ENCODE data around the gene RBM4B. TPM values are rescaled to one million over a fixed set of nuclear protein-coding genes. Genes with fewer than 3 reads are reported as not detected.

Gene RBM4B
- total RNA-seq, 1 experiment from 2014 or later = 13.1 TPM

GRCh38 chr11:66716996-66717395, 39.3 kb upstream of the RBM4B start:
- H3K27me3 ChIP-seq (ENCODE audit: control insufficient read depth, insufficient read depth, low read length) = no peaks in the 10 kb centered on the region
- H3K36me3 ChIP-seq (replicated peaks; ENCODE audit: control insufficient read depth, insufficient read depth, low read length) = peaks cover 4% of the 10 kb centered on the region; the same call in 1 of the 2 replicates
- no peak for DNase-seq
- H3K4me3 ChIP-seq (ENCODE audit: insufficient read depth, low read depth, low read length) = no peak overlapping the region

GRCh38 chr11:66715346-66716085, 37.8 kb upstream of the RBM4B start:
- no peak for DNase-seq
- H3K36me3 ChIP-seq (replicated peaks; ENCODE audit: control insufficient read depth, insufficient read depth, low read length) = peaks cover 5% of the 10 kb centered on the region
- no peaks in the 10 kb centered on the region for H3K27me3 ChIP-seq (ENCODE audit: control insufficient read depth, insufficient read depth, low read length)
- H3K4me3 ChIP-seq (ENCODE audit: insufficient read depth, low read depth, low read length) = no peak overlapping the region

GRCh38 chr11:66713746-66714480, 36.2 kb upstream of the RBM4B start:
- H3K4me3 ChIP-seq (ENCODE audit: insufficient read depth, low read depth, low read length) = no peak overlapping the region
- peaks cover 5% of the 10 kb centered on the region for H3K36me3 ChIP-seq (replicated peaks; ENCODE audit: control insufficient read depth, insufficient read depth, low read length)
- H3K27me3 ChIP-seq (ENCODE audit: control insufficient read depth, insufficient read depth, low read length) = no peaks in the 10 kb centered on the region
- DNase-seq = no peak

- Histone ChIP-seq H3K36me3 (replicated peaks; ENCODE audit: control insufficient read depth, insufficient read depth, low read length) (peaks cover 7% of the 10 kb centered on the region), H3K27me3 (ENCODE audit: control insufficient read depth, insufficient read depth, low read length) (no peaks in the 10 kb centered on the region), H3K4me3 (ENCODE audit: insufficient read depth, low read depth, low read length) (no peak overlapping the region)
- DNase-seq = no peak
Measured at GRCh38 chr11:66710384-66710930, 32.8 kb upstream of the RBM4B start.

GRCh38 chr11:66708701-66709100, 31.0 kb upstream of the RBM4B start:
- DNase-seq = no peak
- H3K4me3 ChIP-seq (ENCODE audit: insufficient read depth, low read depth, low read length) = no peak overlapping the region
- H3K36me3 ChIP-seq (replicated peaks; ENCODE audit: control insufficient read depth, insufficient read depth, low read length) = peaks cover 4% of the 10 kb centered on the region
- H3K27me3 ChIP-seq (ENCODE audit: control insufficient read depth, insufficient read depth, low read length) = no peaks in the 10 kb centered on the region

- DNase-seq = no peak
Measured at GRCh38 chr11:66708094-66708493, 30.4 kb upstream of the RBM4B start.

GRCh38 chr11:66707486-66707885, 29.8 kb upstream of the RBM4B start:
- H3K27me3 ChIP-seq (ENCODE audit: control insufficient read depth, insufficient read depth, low read length) = no peaks in the 10 kb centered on the region
- no peak for DNase-seq
- peaks cover 3% of the 10 kb centered on the region for H3K36me3 ChIP-seq (replicated peaks; ENCODE audit: control insufficient read depth, insufficient read depth, low read length)
- H3K4me3 ChIP-seq (ENCODE audit: insufficient read depth, low read depth, low read length) = no peak overlapping the region

More at GRCh38 chr11:66708094-66708493, 30.4 kb upstream of the RBM4B start:
- Histone ChIP-seq H3K27me3 (ENCODE audit: control insufficient read depth, insufficient read depth, low read length) (no peaks in the 10 kb centered on the region), H3K36me3 (replicated peaks; ENCODE audit: control insufficient read depth, insufficient read depth, low read length) (peaks cover 4% of the 10 kb centered on the region), H3K4me3 (ENCODE audit: insufficient read depth, low read depth, low read length) (no peak overlapping the region)

- no peaks in the 10 kb centered on the region for H3K27me3 ChIP-seq (ENCODE audit: control insufficient read depth, insufficient read depth, low read length)
- no peak overlapping the region for H3K4me3 ChIP-seq (ENCODE audit: insufficient read depth, low read depth, low read length)
- H3K36me3 ChIP-seq (replicated peaks; ENCODE audit: control insufficient read depth, insufficient read depth, low read length) = peaks cover 3% of the 10 kb centered on the region
- no peak for DNase-seq
Measured at GRCh38 chr11:66706989-66707388, 29.3 kb upstream of the RBM4B start.

- Histone ChIP-seq H3K36me3 (replicated peaks; ENCODE audit: control insufficient read depth, insufficient read depth, low read length) (peaks cover 4% of the 10 kb centered on the region), H3K4me3 (ENCODE audit: insufficient read depth, low read depth, low read length) (no peak overlapping the region), H3K27me3 (ENCODE audit: control insufficient read depth, insufficient read depth, low read length) (no peaks in the 10 kb centered on the region)
- DNase-seq = no peak
Measured at GRCh38 chr11:66705587-66706335, 28.1 kb upstream of the RBM4B start.

- no peak overlapping the region for H3K4me3 ChIP-seq (ENCODE audit: insufficient read depth, low read depth, low read length)
- DNase-seq = no peak
- H3K36me3 ChIP-seq (replicated peaks; ENCODE audit: control insufficient read depth, insufficient read depth, low read length) = peaks cover 4% of the 10 kb centered on the region
- no peaks in the 10 kb centered on the region for H3K27me3 ChIP-seq (ENCODE audit: control insufficient read depth, insufficient read depth, low read length)
Measured at GRCh38 chr11:66704659-66705360, 27.1 kb upstream of the RBM4B start.

- H3K27me3 ChIP-seq (ENCODE audit: control insufficient read depth, insufficient read depth, low read length) = no peaks in the 10 kb centered on the region
- DNase-seq = no peak
- peaks cover 9% of the 10 kb centered on the region for H3K36me3 ChIP-seq (replicated peaks; ENCODE audit: control insufficient read depth, insufficient read depth, low read length)
- no peak overlapping the region for H3K4me3 ChIP-seq (ENCODE audit: insufficient read depth, low read depth, low read length)
Measured at GRCh38 chr11:66701432-66702240, 23.9 kb upstream of the RBM4B start.

- Histone ChIP-seq H3K4me3 (ENCODE audit: insufficient read depth, low read depth, low read length) (no peak overlapping the region), H3K27me3 (ENCODE audit: control insufficient read depth, insufficient read depth, low read length) (no peaks in the 10 kb centered on the region), H3K36me3 (replicated peaks; ENCODE audit: control insufficient read depth, insufficient read depth, low read length) (peaks cover 9% of the 10 kb centered on the region)
- no peak for DNase-seq
Measured at GRCh38 chr11:66700742-66701141, 23.1 kb upstream of the RBM4B start.

- H3K4me3 ChIP-seq (ENCODE audit: insufficient read depth, low read depth, low read length) = no peak overlapping the region
- H3K36me3 ChIP-seq (replicated peaks; ENCODE audit: control insufficient read depth, insufficient read depth, low read length) = peaks cover 9% of the 10 kb centered on the region
- no peaks in the 10 kb centered on the region for H3K27me3 ChIP-seq (ENCODE audit: control insufficient read depth, insufficient read depth, low read length)
- no peak for DNase-seq
Measured at GRCh38 chr11:66700337-66700736, 22.6 kb upstream of the RBM4B start.

Measured in H7 (cell line).